Neural progenitor cell (in vitro differentiated cells): Measurements from ENCODE around the gene ETV6. TPM values are rescaled to one million over a fixed set of nuclear protein-coding genes. Genes with fewer than 3 reads are reported as not detected.
A peak's percentile ranks its signal among the peaks of the same experiment; 100 is the strongest.

Source experiments
- DNase-seq: peaks from one replicate; pipeline ENCODE4 v3.0.0-alpha.2; 2016; ENCODE audit warnings: low spot score
- H2AFZ ChIP-seq: fragments of 200-600 bp; sonication (generic); replicated peaks from 2 replicates; pipeline ENCODE4 v1.6.1; 2016; ENCODE audit warnings: antibody characterized with exemption
- H3F3A ChIP-seq: fragments of 200-600 bp; sonication (generic); 2 replicates; pipeline ENCODE4 v1.6.1; 2016; ENCODE audit warnings: antibody characterized with exemption, low read depth
- H3K27ac ChIP-seq: fragments of 200-600 bp; sonication (generic); 2 replicates; pipeline ENCODE4 v1.5.1; 2016; ENCODE audit warnings: mild to moderate bottlenecking
- H3K27me3 ChIP-seq: fragments of 200-600 bp; sonication (generic); 2 replicates; pipeline ENCODE4 v1.6.1; 2016; ENCODE audit warnings: mild to moderate bottlenecking, moderate library complexity
- H3K36me3 ChIP-seq: fragments of 200-600 bp; sonication (generic); 2 replicates; pipeline ENCODE4 v1.5.1; 2016
- H3K4me1 ChIP-seq: fragments of 200-600 bp; sonication (generic); 2 replicates; pipeline ENCODE4 v1.6.1; 2016; ENCODE audit warnings: mixed run types
- H3K4me2 ChIP-seq: fragments of 200-600 bp; sonication (generic); 2 replicates; pipeline ENCODE4 v1.6.1; 2016
- H3K4me3 ChIP-seq: fragments of 200-600 bp; sonication (generic); 2 replicates; pipeline ENCODE4 v1.5.1; 2016
- H3K79me2 ChIP-seq: fragments of 200-600 bp; sonication (generic); 2 replicates; pipeline ENCODE4 v1.6.1; 2016; ENCODE audit warnings: low read depth
- H3K9ac ChIP-seq: fragments of 200-600 bp; sonication (generic); 2 replicates; pipeline ENCODE4 v1.6.1; 2016
- H3K9me3 ChIP-seq: fragments of 200-600 bp; sonication (generic); 2 replicates; pipeline ENCODE4 v1.5.1; 2016; ENCODE audit warnings: low read depth
- H4K20me1 ChIP-seq: fragments of 200-600 bp; sonication (generic); 2 replicates; pipeline ENCODE4 v1.6.1; 2016; ENCODE audit warnings: low read depth
- H3K27ac Mint-ChIP-seq: 3 replicates; pipeline ENCODE4 v1.8.0; 2021; ENCODE audit warnings: mixed read lengths
- H3K27me3 Mint-ChIP-seq: 2 replicates; pipeline ENCODE4 v1.8.0; 2022; ENCODE audit warnings: low read depth, mild to moderate bottlenecking, inconsistent platforms, moderate library complexity, mixed read lengths; ENCODE audit not compliant: insufficient read depth
- H3K36me3 Mint-ChIP-seq: 3 replicates; pipeline ENCODE4 v1.8.0; 2021; ENCODE audit warnings: mixed read lengths
- H3K4me1 Mint-ChIP-seq: 3 replicates; pipeline ENCODE4 v1.8.0; 2021; ENCODE audit warnings: mixed read lengths
- H3K4me3 Mint-ChIP-seq: 3 replicates; pipeline ENCODE4 v1.8.0; 2021; ENCODE audit warnings: mild to moderate bottlenecking, moderate library complexity, mixed read lengths
- H3K9me3 Mint-ChIP-seq: 3 replicates; pipeline ENCODE4 v1.8.0; 2020; ENCODE audit warnings: mixed read lengths
- EZH2 ChIP-seq: fragments of 200-600 bp; sonication (generic); IDR thresholded peaks from 2 replicates; pipeline ENCODE4 v1.6.1; 2017; ENCODE audit warnings: antibody characterized with exemption, mild to moderate bottlenecking, moderate library complexity
- EZH2phosphoT487 ChIP-seq: fragments of 200-600 bp; sonication (generic); IDR thresholded peaks from 2 replicates; pipeline ENCODE4 v1.6.1; 2017; ENCODE audit warnings: antibody characterized with exemption
- total RNA-seq: library from RNA; depleted of rRNA; stranded (reverse); fragments of >200 nt; gene quantifications from 2 replicates; pipeline ENCODE4 v1.2.3, GENCODE V29; 2015; ENCODE audit warnings: low replicate concordance
- TF ChIP-seq, protein P1 (sequence below): fragments of 200-600 bp; sonication (generic); IDR thresholded peaks from 2 replicates; pipeline ENCODE4 v1.5.1; 2017; ENCODE audit warnings: antibody characterized with exemption, mild to moderate bottlenecking

ETV6 gene
- total RNA-seq, 1 donor from 2014 or later: 6.2 TPM

DNA sequence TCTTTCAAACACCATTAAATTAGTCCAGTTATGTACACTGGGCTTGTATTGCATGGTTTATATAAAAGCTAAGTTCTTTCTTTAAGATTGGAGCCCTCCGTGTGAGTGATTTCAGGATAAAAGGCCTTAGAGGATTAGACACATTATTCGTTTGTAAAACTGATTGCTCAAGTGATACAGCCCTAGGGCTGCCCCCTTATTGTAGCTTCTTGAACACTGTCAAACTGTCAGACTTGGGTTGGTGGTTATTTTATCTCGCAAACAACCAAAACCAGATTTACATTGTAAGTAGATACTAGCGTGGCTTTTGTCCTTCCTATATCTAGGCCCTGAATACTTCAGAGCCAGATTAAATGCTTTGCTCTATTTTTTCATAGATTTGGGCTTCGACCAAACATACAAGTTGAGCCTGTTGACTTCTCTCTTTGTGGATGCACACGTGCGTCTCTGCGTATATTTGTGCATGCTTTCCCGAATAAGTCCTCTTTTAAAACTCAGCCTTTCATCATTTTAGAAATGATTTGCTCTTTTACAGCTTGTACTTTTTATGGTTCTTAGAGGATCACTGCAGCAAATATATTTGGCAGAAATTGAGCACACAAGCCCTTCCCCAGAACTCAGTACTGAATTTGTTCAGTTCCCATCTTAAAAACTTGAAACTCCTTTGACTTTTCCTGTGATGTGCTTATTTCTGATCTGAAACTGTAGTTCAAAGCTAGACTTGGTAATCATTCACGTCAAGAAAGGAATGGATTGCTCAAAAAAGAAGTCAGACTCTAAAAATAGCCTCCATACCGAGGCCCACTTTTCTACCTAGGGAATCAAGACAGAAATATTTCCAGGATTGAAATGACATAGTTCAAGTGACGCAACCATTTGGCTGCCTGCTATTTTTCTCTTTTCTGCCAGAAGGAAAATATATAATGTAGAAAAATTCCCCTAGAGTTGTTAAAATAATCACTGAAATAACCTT is 129.5 kb downstream of the ETV6 start:
- DNase-seq: no peak
- H3K4me1 Mint-ChIP-seq: peaks cover 32% of the 10 kb centered on the region
- H3K4me3 Mint-ChIP-seq: no peak overlapping the region
- H3K9me3 Mint-ChIP-seq: no peaks in the 10 kb centered on the region
- H3K27me3 Mint-ChIP-seq: no peaks in the 10 kb centered on the region
- no peaks in the 10 kb centered on the region for H3K36me3 ChIP-seq
- peaks cover 3% of the 10 kb centered on the region for H3K36me3 Mint-ChIP-seq
- H3K4me3 ChIP-seq: no peak overlapping the region
- no peak overlapping the region for H3K4me2 ChIP-seq
- H3F3A ChIP-seq: peaks cover 12% of the 10 kb centered on the region
- no peaks in the 10 kb centered on the region for H3K9me3 ChIP-seq
- no peak overlapping the region for H3K27ac Mint-ChIP-seq
- H2AFZ ChIP-seq: no peak overlapping the region
- no peak overlapping the region for H3K9ac ChIP-seq
- TF ChIP-seq, protein P1, sequence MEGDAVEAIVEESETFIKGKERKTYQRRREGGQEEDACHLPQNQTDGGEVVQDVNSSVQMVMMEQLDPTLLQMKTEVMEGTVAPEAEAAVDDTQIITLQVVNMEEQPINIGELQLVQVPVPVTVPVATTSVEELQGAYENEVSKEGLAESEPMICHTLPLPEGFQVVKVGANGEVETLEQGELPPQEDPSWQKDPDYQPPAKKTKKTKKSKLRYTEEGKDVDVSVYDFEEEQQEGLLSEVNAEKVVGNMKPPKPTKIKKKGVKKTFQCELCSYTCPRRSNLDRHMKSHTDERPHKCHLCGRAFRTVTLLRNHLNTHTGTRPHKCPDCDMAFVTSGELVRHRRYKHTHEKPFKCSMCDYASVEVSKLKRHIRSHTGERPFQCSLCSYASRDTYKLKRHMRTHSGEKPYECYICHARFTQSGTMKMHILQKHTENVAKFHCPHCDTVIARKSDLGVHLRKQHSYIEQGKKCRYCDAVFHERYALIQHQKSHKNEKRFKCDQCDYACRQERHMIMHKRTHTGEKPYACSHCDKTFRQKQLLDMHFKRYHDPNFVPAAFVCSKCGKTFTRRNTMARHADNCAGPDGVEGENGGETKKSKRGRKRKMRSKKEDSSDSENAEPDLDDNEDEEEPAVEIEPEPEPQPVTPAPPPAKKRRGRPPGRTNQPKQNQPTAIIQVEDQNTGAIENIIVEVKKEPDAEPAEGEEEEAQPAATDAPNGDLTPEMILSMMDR: no peak
- no peak for TF ChIP-seq EZH2phosphoT487
- no peak for TF ChIP-seq EZH2
- peaks cover 25% of the 10 kb centered on the region for H3K4me1 ChIP-seq
- no peaks in the 10 kb centered on the region for H4K20me1 ChIP-seq
- H3K27me3 ChIP-seq: no peaks in the 10 kb centered on the region
- H3K79me2 ChIP-seq: no peaks in the 10 kb centered on the region
- peak overlapping the region; percentile 61 for H3K27ac ChIP-seq

DNA sequence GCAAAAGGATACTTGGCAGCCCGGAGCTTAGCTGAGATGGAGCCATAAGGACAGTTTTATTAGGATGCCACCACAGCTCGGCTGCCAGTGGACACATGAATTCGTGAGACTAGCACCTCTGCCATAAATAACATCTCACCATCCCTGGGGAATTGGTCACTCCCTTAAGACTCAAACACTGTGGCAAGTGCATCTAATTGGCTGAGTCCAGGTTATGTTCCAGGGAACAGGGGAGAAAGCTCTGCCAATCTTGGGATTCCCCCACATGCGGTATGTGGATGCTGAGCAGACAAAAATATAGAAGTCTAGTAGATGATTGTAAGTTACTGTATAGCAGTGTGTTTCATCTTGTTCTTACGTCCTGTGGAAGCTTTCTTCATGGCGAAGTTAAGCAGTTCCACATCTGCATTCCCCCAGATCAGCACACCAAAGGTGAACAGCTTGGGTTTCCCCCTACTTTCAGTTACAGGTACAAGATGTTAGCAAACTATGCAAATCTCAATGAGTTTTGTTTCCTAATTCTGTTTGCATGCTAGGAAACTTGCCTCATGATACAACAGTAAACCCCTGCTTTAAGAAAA is 131.1 kb downstream of the ETV6 start:
- Histone ChIP-seq H3K9me3 (no peaks in the 10 kb centered on the region), H2AFZ (no peak overlapping the region), H3K27ac (no peak overlapping the region), H3F3A (peaks cover 12% of the 10 kb centered on the region), H3K4me1 (peaks cover 32% of the 10 kb centered on the region), H3K79me2 (no peaks in the 10 kb centered on the region), H3K36me3 (no peaks in the 10 kb centered on the region), H3K9ac (no peak overlapping the region), H4K20me1 (no peaks in the 10 kb centered on the region), H3K27me3 (no peaks in the 10 kb centered on the region), H3K4me2 (no peak overlapping the region), H3K4me3 (no peak overlapping the region)
- H3K4me1 Mint-ChIP-seq: peaks cover 27% of the 10 kb centered on the region
- no peaks in the 10 kb centered on the region for H3K27me3 Mint-ChIP-seq
- no peak overlapping the region for H3K27ac Mint-ChIP-seq
- DNase-seq: no peak
- no peak overlapping the region for H3K4me3 Mint-ChIP-seq
- TF ChIP-seq EZH2phosphoT487 (no peak), EZH2 (no peak)
- TF ChIP-seq, protein P1: no peak
- H3K36me3 Mint-ChIP-seq: peaks cover 4% of the 10 kb centered on the region
- no peaks in the 10 kb centered on the region for H3K9me3 Mint-ChIP-seq

DNA sequence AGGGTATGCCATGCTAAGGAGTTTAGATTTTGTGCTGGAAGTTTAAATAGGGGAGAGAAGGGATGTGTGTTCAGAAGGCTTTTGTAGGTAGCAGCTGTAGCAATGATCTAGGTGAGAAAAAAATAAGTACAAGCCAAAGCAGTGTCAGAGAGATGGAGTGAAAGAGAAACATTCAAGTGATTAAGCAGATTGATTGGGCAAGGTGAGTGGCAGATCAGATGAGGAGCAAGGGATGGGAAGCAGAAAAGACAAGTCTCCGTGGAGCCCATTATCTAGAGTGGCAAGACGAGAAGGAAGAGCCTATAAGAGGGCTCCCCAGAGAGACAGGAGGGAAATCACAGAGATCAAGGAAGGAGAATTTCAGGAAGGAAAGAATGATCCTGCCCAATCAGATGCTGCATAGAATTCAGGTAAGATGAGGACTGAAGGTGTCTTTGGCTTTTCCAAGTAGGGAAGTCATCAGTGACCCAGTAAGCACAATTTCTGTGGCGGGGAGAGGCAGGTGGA is 133.5 kb downstream of the ETV6 start:
- H3K36me3 ChIP-seq: no peaks in the 10 kb centered on the region
- no peaks in the 10 kb centered on the region for H3K27me3 ChIP-seq
- H3F3A ChIP-seq: peaks cover 15% of the 10 kb centered on the region
- Mint-ChIP-seq H3K27ac (no peak overlapping the region), H3K36me3 (peaks cover 4% of the 10 kb centered on the region), H3K4me1 (peaks cover 20% of the 10 kb centered on the region), H3K4me3 (no peak overlapping the region), H3K9me3 (no peaks in the 10 kb centered on the region), H3K27me3 (no peaks in the 10 kb centered on the region)
- no peaks in the 10 kb centered on the region for H4K20me1 ChIP-seq
- H3K4me3 ChIP-seq: no peak overlapping the region
- H3K9ac ChIP-seq: no peak overlapping the region
- DNase-seq: no peak
- no peaks in the 10 kb centered on the region for H3K79me2 ChIP-seq
- H3K4me2 ChIP-seq: no peak overlapping the region
- no peak overlapping the region for H3K27ac ChIP-seq
- H2AFZ ChIP-seq: no peak overlapping the region
- peaks cover 42% of the 10 kb centered on the region for H3K4me1 ChIP-seq
- H3K9me3 ChIP-seq: no peaks in the 10 kb centered on the region
- TF ChIP-seq EZH2phosphoT487: no peak
- TF ChIP-seq, protein P1: no peak
- TF ChIP-seq EZH2: no peak
